Stimulated activated CD4-positive, alpha-beta T cell treated with anti-CD3 and anti-CD28 coated beads, Interleukin-12 subunit alpha, Interleukin-12 subunit beta, amount 100 ng/mL, for 24 hours (primary cell): ENCODE data around the gene PRPF31.
"Not testable (repeated sequence)": the region's sequence is repeated elsewhere in the genome, so short reads cannot be mapped to it uniquely, and the experiment has no call there.

ENCODE experiments used
- DNase-seq, 2 experiments: peaks; one replicate each; pipeline ENCODE4 v3.0.0-alpha.2; 2020; ENCODE audit warnings: low read depth in 2 of 2

The PRPF31 gene, protein sequence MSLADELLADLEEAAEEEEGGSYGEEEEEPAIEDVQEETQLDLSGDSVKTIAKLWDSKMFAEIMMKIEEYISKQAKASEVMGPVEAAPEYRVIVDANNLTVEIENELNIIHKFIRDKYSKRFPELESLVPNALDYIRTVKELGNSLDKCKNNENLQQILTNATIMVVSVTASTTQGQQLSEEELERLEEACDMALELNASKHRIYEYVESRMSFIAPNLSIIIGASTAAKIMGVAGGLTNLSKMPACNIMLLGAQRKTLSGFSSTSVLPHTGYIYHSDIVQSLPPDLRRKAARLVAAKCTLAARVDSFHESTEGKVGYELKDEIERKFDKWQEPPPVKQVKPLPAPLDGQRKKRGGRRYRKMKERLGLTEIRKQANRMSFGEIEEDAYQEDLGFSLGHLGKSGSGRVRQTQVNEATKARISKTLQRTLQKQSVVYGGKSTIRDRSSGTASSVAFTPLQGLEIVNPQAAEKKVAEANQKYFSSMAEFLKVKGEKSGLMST

DNA sequence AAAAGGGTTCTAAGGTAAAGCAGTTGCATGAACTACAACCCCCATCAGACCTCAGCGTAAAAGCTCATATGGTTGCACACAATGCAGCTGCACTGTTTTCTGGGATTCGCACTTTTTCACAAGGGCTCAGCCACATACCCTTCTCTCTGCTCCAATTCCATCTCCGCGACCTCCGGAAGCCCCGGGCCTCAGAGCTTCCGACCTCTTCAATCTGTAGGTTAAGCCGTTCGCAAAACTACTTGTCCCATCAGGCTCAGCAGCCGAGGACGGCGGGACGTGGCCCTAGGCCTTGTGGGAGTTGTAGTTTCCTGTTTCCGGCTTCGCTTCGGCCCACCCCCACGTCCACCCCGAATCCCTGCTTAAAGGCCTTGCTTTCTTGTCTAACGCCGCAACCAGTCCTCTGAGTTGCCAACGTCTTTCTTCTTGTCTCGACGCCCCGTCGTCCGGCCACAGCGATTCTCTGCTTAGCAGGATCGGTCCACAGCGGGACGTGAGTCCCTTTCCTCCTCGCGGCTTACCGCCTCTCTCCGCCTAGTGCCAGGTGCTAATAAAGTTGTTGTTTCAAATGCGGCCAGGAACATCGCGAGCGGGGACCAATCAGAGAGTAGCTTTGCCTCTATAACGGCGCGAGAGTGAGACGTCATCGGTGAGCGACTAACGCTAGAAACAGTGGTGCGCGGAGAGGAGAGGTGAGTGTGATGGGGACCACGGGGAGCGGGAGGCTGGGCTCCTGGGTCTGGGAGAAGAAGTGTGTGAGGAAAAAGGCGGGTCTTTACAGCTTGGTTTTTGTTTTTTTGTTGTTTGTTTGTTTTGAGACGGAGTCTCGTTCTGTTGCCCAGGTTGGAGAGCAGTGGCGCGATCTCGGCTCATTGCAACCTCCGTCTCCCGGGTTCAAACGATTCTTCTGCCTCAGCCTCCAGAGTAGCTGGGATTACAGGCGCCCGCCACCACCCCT, at the start of gene PRPF31, which contains the start of gene TFPT:
PRPF31 (plus strand) TSS at position 646 of the 955 bp plus-strand sequence. CDS start 2,525 bp downstream, outside the sequence.
TFPT (minus strand) TSS at position 549 of the 955 bp plus-strand sequence; CDS start at position 161, 388 bp downstream.
- DNase-seq: peak; percentile 94 to 97

DNA sequence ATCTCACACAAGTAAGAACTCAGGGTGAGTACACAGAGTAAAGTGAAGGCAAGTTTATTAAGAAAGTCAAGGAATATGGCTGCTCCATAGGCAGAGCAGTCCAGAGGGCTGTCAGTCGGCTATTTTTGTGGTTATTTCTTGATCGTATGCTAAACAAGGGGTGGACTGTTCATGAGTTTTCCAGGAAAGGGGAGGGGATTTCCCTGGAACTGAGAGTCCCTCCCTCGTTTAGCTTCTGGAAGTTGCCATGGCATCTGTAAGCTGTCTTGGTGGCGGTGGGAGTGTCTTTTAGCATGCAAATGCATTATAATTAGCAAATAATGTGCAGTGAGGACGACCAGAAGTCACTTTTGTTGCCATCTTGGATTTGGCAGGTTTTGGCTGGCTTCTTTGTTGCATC, 46.1 kb upstream of the PRPF31 start:
- no peak for DNase-seq

DNA sequence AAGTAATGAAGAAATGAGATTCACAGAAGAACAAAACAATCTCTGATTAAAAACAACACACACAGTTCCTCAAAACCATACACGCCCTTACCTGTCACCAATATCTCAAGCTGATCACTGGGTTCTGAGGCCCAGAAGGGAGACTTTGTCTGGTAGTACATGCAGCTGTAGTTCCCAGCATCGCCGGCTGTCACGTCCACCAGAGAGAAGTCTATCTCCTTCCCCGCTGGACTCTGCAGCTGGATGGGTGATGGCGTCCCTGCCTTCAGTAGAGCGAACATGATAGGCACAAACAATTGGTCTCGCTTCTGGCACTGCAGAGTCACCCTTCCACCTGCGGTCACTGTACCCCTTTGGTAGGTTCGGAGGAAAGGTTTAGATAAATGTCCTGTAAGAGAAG, 41.7 kb upstream of the PRPF31 start:
- DNase-seq: no peak

DNA sequence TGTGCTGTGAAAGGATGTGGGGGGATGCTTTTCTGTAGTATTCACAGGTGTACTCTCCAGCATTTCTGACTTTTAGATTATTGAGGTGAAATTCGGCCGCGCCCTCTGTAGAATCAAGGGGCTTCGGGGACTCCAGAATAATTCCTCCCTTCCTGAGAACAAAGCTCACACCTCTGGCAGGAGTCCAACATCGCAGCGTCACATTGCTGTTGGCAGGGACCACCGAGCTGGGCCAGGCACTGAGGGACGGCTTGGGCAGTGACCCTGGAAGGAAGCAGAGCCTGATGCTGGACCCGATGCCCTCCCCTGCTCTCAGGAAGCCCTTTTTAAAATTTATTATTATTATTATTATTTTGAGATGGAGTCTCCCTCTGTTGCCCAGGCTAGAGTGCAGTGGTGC, 40.7 kb upstream of the PRPF31 start:
- no peak for DNase-seq

DNA sequence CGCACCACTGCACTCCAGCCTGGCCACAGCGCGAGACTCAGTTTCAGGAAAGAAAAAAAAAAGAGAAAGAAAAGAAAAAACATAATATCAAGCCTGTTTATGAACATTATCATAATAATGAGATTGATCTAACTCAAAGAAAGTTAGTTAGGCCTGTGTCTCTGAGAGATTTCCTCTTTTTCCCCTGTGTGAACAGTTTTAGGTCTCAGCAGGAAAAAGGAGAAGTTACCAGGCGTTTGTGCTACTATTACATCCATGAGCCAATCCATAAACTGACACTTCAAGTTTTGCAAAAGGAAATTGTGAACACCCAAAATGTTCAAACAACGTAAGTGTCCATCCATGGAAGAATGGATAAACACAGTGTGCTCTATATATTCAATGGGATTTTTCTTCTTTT, 38.2 kb upstream of the PRPF31 start:
- no peak for DNase-seq

DNA sequence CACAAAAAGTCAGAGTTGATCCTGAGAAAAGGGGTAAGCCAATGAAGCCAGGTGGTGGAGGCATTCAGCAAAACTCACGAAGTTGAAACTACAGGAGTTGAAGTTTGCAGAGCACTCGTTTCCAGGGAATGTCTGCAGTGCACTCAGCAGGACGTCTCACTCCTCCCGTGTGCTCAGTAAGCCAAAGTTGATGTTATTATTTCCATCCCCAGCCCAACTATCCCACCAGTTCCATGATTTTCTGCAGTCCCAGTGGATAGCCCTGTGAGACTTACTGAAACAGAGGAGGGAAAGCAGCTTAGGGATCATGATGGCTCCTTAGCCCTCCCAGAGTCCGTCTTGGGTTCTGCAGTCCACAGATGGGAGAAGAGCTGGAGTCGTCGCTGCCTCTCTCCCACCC, 34.5 kb upstream of the PRPF31 start, which contains the start of gene TARM1:
TARM1 (minus strand) TSS at position 334 of the 400 bp plus-strand sequence; CDS start at position 309, 25 bp downstream.
- DNase-seq: no peak

DNA sequence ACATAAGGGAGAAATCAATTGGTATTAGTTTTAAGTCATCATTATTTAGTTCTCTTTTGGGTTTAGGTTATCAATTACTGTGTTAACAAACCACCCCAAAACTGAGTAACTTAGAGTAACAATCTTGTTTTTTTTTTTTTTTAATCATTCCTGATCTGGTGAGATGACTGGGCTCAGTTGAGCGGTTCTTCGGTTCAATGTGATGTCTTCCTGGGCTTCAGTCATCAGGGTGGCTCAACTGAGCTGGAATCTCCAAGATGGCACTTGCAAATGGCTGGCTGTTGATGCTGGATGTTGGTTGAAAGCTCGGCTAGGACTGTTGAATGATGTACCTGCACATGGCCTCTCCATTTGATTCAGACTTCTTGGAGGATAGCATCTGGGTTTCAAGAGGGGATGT, 31.1 kb upstream of the PRPF31 start:
- DNase-seq: no peak

DNA sequence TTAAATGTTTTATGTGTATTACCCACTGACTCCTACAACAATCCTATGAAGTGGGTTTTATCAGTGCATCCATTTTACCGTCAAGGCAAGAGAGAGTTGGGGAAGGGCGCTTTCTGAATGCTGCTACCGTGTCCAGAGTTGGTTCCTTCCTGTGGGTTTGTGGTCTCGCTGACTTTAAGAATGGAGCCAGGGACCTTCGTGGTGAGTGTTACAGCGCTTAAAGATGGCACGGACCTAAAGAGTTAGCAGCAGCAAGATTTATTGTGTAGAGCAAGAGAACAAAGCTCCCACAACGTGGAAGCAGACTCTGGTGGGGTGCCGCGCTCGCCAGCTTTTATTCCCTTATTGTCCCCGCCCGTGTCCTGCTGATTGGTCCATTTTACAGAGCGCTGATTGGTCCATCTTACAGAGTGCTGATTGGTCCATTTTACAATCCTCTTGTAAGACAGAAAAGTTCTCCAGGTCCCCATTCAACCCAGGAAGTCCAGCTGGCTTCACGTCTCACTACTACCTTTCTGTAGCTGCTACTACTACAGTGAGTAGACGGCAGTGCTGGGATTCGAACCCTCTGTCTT, 21.0 kb upstream of the PRPF31 start:
- no peak for DNase-seq

DNA sequence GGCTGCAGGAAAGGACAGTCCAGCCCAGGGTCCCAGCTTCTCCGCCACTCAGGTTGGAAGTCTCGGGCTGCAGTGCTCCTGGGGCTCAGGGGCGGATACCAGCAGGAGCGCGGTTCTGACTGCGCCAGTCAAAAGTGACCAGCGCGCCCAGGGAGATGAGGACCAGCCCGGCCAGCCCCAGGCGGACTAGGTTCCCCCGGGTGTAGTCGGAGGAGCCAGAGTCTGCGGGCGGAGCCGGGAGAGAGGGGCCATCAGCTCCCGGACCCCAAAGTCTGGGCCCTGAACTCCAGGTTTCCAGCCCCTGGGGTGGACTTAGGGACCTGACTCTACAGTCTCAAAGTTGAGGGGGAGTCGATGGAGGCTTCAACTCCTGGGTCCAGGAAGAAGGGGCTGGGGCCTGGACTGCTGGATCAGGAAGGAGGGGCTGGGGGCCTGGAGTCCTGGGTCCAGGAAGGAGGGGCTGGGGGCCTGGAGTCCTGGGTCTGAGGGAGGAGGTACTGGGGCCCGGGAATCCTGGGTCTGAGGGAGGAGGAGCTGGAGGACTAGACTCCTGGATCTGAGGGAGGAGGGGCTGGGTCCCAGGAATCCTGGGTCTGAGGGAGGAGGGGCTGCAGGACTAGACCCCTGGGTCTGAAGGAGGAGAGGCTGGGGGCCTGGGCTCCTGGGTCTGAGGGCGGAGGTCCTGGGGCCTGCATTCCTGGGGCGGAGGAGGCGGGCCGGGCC, 20.3 kb upstream of the PRPF31 start:
- DNase-seq: no peak

DNA sequence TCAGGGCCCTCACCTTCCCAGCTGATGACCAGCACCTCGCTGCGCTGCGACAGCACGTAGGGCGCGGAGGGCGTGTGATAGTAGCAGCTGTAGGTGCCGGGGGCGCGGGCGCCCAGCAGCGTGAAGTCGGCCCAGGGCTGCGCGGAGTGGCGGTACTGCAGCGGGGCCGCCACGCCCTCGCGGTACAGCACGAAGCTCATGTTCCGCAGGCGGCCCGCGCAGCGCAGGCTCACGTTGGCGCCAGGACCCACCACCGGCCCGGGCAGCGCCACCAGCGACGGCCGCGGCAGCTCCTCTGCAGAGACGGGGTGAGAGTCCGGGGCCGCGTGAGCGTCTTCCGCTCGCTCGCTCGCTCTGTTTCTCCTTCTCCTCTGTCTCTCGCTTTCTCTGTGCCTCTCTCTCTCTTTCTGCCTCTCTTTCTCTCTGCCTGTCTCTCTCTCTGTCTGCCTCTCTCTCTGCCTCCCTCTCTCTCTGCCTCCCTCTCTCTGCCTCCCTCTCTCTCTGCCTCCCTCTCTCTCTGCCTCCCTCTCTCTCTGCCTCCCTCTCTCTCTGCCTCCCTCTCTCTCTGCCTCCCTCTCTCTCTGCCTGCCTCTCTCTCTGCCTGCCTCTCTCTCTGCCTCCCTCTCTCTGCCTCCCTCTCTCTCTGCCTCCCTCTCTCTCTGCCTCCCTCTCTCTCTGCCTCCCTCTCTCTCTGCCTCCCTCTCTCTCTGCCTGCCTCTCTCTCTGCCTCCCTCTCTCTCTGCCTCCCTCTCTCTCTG, 19.5 kb upstream of the PRPF31 start:
- DNase-seq: peak in 1 of 2 experiments; percentile 32

DNA sequence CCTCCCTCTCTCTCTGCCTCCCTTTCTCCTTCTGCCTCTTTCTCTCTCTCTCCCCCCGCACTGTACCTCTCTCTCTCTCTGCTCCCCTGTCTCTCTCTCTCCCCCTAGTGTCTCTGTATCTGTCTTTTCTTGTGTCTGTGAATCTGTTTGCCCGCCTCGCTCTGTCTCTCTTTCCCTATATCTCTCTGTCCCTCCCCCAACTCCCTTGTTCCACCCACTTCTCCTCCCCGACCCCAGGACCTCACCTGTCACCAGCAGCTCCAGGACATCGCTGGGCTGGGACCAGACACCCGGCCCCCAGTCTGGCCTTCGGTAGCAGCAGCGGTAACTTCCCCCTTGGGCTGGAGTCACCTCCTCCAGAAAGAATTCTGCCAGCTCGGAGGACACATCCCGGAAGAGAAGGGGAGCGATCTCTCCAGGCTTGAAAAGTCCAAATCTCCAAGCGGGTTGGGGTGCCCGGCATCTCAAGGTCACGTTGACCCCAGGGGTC, 18.9 kb upstream of the PRPF31 start:
- no peak for DNase-seq

DNA sequence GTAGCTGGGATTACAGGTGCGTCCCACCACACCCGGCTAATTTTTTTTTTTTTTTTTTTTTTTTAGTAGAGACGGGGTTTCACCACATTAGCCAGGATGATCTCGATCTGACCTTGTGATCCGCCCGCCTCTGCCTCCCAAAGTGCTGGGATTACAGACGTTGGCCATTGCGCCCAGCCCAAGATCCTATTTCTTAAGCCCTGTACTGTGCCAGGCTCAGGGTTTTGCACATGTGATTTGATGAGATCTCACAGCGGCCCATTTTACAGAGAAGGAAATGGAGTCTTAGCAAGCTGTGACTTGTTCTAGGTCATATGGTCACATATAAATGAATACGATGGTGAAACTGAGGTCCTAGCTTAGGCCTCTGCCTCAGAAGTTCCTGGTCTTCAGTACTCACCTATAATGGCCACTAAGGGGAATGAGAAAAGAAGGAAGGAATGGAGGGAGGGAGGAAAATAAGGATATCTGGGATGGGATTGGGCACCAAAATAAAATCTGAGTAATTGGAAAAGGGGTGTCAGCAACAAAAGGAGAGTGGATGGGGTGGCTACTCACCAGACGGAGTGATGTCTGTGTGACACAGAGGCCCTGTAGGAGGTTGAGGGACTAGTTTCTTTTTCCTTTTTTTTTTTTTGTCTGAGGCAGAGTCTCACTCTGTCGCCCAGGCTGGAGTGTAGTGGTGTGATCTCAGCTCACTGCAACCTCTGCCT, 16.2 kb upstream of the PRPF31 start:
- DNase-seq: no peak

DNA sequence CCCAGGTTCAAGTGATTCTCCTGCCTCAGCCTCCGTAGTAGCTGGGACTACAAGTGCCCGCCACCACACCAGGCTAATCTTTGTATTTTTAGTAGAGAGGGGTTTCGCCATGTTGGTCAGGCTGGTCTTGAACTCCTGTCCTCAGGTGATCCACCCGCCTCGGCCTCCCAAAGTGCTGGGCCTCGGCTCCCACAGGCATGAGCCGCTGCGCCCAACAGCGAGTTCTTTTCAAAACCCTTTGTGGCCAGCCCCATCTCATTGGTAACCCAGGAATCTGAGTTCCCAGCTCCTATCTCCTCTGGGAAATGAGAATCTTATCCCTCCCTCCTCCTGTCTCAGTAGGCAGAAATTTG, 15.7 kb upstream of the PRPF31 start:
- not testable (repeated sequence) for DNase-seq

DNA sequence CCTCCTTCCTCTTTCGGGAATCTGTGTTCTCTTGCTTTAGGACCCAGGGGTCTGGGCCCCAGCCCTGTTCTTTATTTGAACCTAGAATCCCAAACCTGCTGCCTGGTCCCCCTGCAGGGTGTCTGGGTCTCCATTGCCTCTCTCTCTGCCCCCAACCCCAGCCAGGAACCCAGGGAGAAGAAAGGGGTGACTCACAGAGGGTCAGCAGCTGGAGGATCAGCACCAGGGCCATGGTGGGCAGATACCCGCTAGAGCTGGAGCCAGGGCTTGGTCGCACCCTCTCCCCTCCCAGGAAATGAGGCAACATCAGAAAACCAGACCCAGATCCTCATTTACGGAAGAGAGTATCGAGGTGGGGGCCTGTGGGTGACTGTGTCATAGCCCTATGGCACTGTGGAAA, 15.0 kb upstream of the PRPF31 start, which contains the start of gene OSCAR:
OSCAR (minus strand) TSS at position 243 of the 400 bp plus-strand sequence; CDS start at position 232, 11 bp downstream.
- no peak for DNase-seq

DNA sequence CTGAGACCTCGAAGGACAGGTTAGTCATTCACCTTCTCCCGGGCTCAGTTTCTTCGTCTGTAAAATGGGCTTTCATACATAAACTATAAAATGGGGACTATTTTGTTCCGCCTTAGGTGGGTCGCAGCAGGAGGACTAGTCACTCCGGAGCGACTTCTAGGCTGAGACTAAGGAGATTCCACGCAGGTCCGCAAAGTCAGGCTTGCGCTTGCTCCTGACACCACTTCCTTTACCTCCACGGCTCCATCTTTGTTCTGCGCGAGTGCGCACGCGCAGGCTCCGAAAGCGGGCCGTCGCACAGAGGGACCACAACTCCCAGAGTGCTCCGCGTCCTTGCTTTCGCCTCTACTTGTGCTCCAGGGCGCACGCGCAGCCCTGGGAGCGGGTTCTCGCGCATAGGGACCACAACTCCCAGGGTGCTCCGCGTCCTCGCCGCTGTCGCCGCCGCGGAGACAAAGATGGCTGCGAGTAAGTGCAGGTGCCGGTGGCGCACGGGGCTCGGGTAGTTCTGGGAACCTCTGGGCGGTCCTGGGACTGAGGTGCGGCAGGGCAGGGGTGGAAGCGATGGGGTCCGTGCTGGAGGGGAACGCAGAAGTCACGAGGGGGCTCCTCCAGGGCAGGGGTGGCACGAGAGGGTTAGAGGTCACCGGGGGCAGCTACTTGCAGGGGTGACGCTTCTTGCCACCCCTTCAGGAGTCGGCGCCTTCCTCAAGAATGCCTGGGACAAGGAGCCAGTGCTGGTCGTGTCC, 13.0 kb upstream of the PRPF31 start, which contains the start of gene NDUFA3:
NDUFA3 (plus strand) TSS at position 435 of the 749 bp plus-strand sequence; CDS start at position 459, 24 bp downstream.
- peak; percentile 93 to 94 for DNase-seq

DNA sequence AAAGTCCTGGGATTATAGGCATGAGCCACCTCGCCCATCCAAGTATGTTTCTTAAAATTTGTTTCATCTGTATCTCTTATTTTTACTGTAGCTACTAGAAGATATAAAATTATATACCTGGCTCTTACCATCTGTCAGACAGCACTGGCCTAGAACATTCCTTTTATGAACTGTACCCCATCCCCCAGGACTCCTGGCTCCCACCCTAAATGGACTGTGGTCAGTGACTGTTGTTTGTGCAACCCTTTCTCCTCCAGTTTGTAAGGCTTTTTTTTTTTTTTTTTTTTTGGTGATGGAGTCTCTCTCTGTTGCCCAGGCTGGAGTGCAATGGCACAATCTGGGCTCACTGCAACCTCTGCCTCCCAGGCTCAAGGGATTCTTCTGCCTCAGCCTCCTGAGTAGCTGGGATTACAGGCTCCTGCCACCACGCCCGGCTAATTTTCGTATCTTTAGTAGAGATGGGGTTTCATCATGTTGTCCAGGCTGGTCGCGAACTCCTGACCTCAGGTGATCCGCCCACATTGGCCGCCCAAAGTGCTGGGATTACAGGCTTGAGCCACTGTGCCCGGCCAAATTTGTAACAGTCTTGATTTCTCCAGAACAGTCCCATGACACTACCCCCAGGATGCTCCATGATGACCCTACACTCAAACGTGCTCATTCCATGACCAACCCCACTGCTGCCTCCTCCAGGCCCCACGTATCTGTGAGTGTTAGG, 10.4 kb upstream of the PRPF31 start:
- DNase-seq: no peak

DNA sequence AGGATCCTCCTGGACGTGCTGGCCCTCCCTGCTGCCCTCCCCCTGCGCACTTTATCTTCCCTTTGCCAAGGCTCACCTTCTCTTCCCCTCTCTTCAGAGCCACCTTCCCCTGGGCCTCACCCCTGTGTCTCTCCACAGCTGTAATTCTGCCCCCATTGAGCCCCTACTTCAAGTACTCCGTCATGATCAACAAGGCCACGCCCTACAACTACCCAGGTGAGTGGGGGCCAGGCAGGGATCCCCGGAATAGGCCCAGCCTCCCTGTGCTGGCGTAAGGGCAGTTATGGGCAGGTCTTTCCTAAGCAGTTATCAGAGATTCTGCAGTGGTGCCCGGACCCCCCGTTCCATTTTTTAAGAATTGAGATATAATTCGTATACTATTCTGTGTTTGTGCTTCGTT, 9.8 kb upstream of the PRPF31 start:
- no peak for DNase-seq

DNA sequence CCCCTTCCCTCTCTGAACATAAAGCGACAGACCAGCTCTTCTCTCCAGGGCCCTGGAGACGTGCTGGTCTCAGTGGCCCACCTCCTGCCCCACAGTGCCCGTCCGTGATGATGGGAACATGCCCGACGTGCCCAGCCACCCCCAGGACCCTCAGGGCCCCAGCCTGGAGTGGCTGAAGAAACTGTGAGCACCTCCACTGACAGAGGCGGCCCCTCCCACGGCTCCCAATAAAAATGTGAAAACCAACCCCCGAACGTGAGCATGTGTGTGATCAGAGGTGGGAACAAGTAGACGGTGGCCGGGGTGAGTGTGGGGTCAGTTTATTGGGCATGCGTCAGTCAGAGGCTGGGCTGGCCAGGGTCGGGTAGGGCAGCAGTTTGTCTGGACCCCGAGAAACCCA, 8.8 kb upstream of the PRPF31 start:
- DNase-seq: no peak
